CD4-positive, alpha-beta T cell treated with Interleukin-6 at 100 ng/mL for 8 hours (primary cell): Measurements from ENCODE around the gene SEMA4F.
A peak's percentile ranks its signal among the peaks of the same experiment; 100 is the strongest.

Experiments
- DNase-seq: peaks from one replicate; pipeline ENCODE4 v3.0.0-alpha.2; 2020; ENCODE audit warnings: mixed read lengths, low spot score

The SEMA4F gene

DNA sequence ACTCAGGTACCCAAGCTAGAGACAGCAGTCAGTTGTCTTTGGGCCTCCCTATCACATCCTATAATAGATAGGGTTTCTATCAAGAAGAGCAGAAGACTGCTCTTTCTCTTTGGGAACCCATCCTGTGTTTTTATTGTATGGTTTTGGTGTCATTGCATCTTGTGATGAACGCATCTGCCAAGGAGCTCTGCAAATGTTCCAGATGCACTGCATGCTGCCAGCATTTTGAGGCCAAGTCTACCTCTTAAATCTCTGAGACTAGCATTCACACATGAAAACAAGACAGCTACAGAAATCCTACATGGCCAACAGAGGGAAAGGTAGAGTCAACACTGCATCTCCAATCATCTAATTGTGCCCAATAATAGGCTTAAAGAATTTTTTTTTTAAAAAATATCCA is 14.0 kb downstream of the SEMA4F start:
- DNase-seq = no peak

DNA sequence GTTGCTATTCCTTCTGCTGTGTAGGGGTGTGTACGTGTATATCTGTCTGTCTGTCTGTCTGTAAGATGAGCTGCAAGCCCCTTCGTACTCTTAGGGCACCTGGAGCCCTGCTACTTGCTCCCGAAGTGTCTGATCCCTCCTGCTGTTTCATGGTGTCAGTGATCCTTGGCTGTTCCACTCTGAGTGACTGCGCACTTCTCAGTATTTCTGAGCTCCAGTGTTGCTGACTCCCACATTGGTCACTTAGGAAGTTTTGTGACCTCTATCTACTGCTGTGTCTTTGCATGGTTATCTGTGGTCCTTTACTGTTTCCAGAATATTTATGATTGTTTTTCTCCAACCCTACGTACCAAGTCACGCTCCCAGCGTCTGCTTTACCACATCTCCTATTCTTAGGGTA is 16.2 kb downstream of the SEMA4F start:
- DNase-seq = no peak

DNA sequence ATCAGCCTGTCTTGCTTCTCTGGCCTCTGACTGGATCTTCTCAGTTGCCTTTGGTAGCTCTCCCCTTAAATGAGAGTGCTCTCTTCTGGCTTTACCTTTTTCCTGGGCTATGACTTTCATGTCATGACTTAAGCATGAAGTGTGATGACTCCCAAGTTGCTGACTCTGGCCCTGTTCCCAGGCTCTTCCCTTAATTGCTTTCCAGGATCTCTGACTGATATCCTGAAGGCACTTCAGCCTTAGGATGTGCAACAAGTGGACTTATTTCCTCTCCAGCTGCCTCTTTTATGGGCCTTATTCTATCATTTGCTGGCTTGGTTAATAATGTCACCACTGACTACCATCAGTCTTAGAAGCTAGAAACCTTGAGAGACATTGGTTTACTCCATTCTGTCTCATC is 17.4 kb downstream of the SEMA4F start:
- no peak for DNase-seq

DNA sequence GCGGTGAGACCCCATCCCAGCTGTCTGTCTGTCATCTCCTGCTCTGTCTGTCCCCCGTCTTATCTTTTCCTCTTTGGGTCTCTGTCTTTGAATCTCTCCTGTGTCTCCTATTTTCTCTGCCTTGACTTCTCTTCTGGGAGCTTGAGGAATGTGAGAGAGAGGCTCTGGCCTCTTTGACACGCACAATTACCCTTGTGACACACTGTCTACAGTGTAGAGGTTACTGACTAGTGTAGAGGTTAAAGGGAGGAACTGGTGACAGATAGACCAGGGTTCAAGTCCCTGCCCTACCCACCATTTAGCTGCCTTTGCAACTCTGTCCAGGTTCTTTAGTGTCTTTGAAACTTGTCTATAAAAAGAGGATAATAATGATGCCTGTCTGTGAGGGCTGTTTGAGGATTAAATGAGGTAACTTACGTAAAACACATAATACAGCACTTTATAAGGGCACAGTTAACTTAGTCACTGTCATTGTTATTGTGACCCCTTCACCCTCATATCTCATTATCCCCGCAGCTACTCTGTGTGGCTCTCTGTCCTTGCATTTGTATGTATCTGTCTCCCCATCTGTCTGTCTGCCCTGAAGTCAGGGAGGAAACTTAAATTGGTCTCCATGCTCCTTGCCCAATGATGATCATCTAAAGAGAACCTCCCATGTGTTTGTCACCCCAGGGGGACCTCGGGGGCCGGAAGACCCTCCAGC is 19.9 kb downstream of the SEMA4F start:
- DNase-seq = no peak

GRCh38 chr2:74675090-74675489 is 21.0 kb downstream of the SEMA4F start:
- DNase-seq = no peak

DNA sequence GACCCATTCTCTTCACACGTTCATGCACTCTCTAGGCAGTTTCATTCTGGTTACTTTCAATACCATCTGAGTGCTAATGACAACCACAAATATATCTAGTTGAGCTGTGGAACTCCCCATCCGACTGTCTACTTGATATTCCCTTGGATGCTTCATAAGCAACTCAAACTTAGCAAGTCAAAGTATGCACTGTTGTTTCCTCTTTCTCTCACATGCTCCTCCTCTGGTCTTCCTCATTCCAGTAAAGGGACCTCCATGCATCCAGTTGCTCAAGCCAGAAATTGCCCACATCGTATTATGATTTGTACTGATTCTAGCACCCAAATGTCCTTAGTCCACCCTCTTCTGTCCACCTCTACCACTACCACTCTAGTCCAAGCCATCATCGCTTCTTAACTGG is 22.3 kb downstream of the SEMA4F start:
- no peak for DNase-seq

DNA sequence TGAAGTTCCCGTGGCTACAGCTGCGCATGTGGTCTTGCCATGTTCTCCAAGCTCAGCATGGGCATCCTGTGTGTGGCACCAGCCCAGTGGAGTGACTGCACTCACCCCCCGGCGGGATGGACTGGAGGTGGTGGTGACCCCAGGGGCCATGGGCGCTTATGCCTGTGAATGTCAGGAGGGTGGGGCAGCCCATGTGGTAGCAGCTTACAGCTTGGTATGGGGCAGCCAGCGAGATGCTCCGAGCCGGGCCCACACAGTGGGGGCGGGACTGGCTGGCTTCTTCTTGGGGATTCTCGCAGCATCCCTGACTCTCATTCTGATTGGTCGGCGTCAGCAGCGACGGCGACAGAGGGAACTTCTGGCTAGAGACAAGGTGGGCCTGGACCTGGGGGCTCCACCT is 25.6 kb downstream of the SEMA4F start:
- no peak for DNase-seq

DNA sequence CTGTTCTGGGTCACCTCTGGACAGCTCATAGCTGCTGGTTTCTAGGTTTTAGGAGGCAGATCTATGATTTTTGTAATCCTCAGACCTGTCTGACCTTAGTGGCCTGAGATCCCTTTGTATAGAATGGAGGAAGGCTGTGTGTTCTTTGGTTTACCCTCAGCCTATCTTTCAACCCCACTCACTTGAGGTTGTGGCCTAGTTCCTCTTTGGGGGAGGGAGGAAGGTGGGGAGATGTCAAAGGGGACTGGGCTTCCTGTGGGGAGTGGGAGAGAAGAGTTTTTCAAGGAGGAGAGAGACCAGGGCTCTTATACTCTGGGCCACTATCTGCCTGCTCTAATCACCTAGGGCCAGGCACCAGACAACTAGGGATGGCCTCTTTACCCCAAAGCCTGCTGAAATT is 28.5 kb downstream of the SEMA4F start:
- DNase-seq = no peak

- DNase-seq = no peak
Measured at GRCh38 chr2:74685408-74685807, 31.4 kb downstream of the SEMA4F start.

GRCh38 chr2:74688881-74689280 is 34.8 kb downstream of the SEMA4F start:
- no peak for DNase-seq

GRCh38 chr2:74689671-74690070 is 35.6 kb downstream of the SEMA4F start:
- no peak for DNase-seq

GRCh38 chr2:74690571-74690970 is 36.5 kb downstream of the SEMA4F start:
- peak; percentile 25 for DNase-seq

GRCh38 chr2:74691929-74692328 is 37.9 kb downstream of the SEMA4F start:
- DNase-seq = no peak

GRCh38 chr2:74693213-74693612 is 39.2 kb downstream of the SEMA4F start:
- no peak for DNase-seq

DNA sequence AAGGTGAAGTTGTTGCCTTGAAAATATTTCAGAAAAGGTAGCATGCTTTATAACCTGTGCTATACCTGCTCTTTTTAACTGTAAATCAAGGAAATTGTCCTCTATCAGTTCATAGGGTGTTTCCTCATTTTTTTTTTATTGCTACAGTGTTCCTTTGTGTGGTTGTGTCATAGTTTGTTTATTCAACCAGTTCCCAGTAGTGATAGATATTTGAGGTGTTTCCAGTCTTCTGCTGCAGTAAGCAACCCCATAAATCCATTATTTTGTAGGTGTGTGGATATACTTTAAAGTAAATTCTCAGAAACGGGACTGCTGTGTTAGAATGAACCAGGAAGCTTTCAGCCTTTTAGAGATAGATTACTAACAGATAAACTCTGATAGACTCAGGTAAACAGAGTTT is 39.6 kb downstream of the SEMA4F start:
- DNase-seq = no peak

DNA sequence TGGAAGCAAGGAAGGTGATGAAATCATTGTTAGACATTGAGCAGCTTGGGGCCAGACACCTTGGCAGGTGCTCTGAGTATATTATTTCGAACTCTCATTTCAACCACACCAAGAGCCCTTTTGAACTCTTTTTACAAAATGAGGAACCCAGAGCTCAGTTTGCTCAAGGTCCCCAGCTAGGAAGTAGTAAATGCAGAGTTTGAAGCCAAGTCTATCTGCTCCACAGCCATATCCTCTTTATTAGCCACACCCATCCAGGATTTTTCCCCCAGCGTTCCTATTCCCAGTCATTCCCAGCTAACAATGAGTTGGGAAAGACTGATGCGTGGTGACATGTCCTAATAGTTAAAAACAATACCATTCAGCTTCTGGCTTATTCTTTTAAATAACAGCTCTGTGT is 40.2 kb downstream of the SEMA4F start:
- DNase-seq = no peak

DNA sequence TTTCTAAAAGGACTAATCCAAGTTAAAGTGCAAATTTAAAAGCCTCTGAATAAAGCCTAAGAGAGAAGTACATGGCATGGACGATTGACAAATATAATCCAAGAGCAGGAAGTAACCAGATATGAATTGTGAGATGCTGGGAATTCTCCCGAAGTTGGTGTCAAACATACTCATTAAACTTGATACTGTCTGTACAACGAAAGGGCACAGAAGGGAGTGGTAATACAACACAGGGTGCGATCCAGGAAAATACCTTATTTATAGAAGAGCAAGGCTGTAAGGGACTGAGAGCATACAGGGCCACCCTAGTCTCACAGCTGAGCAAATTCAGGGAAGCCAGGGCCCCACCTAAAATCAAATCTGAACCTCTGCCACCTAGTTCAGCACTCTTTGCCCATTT is 41.6 kb downstream of the SEMA4F start:
- DNase-seq = no peak

GRCh38 chr2:74696829-74697228 is 42.8 kb downstream of the SEMA4F start:
- no peak for DNase-seq

DNA sequence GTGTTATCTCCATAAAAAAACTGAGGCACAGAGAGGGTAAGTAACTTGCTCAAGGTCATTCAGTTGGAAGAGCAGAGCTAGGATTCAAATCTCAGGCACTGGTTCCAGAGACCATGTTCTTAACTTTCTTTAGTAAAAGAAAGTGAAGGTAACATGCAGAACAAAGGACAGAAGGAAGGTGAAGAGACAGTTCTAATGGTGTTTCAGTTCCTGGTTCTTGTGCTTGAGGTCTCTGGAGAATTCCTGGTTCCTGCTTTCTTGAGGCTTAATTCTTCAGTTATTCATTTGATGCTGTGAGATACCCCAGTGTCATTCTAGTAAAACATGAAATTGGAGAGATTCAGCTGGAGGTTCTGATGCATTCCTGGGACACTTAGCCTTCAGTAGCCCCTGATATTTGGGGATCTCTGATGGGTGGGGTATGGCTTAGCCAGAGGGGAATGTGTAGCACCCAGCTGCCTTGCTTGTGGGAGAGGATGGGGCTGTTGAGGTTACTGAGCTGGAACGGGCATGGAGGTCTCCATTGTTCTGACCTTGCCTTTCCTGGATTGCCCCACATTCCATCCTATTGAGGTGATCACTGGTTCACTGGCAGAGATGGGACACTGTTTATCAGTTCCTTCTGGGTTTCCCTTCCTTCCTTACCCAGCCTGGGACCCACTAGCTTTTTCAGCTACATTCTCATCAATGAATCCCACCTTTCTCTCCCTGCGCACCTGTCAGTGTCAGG is 46.8 kb downstream of the SEMA4F start:
- no peak for DNase-seq

- DNase-seq = no peak
Measured at GRCh38 chr2:74702001-74702715, 48.1 kb downstream of the SEMA4F start.

DNA sequence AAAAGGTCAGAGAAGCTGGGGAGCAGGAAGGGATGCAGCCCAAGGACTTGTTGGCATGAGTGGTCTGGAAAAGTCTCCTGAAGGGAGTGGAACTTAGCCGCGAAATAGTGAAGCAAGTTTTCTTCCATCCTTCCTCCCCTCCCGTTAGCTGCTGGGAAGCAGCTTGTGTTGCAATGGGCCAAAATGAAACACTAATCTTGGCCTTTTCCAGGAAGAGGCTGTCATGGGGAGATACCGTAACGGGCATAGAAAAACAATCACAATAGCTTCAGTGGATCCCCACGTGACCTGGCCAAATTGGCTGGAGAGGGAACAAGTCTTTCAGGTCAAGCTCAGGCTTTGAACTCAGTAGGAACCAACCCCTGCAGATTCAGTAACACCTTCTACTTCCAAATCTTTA is 49.3 kb downstream of the SEMA4F start:
- DNase-seq = no peak

DNA sequence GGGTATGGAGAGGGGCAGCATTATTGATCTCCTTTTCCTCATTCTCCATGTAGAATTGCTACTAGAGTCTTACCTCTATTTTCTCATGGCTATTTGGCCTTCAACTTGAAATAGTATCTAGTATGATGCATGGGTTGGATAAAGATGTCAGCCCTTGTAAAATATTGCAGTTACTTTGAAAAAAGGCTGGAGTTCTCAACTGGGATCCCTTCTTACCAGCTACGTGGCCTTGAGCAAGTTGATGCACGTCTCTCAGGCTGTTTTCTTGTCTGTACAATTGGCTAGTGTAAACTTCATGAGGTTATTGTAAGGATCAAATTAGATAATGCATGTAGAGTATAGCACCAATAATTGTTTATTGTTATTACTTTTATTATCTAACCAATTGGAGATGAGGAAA is 50.2 kb downstream of the SEMA4F start:
- no peak for DNase-seq

- DNase-seq = no peak
Measured at GRCh38 chr2:74706741-74707140, 52.7 kb downstream of the SEMA4F start.
